Stomach smooth muscle (tissue), 2 donors: ENCODE data around the gene MAGEA9.
"Not testable (repeated sequence)": the region's sequence is repeated elsewhere in the genome, so short reads cannot be mapped to it uniquely, and the experiment has no call there.

Experiments
- H3K27ac ChIP-seq: one replicate; pipeline ENCODE4 v1.7.0; 2013; ENCODE audit warnings: mild to moderate bottlenecking, low read length, inconsistent platforms
- H3K27me3 ChIP-seq, 2 donors: one replicate each; pipeline ENCODE4 v1.7.0; 2013; ENCODE audit warnings: low read length in 2 of 2; ENCODE audit not compliant: insufficient read depth in 2 of 2, control insufficient read depth in 1 of 2
- H3K36me3 ChIP-seq, 2 donors: one replicate each; pipeline ENCODE4 v1.7.0; 2013; ENCODE audit warnings: low read length in 2 of 2; ENCODE audit not compliant: control insufficient read depth in 2 of 2, insufficient read depth in 2 of 2
- H3K4me1 ChIP-seq: one replicate; pipeline ENCODE4 v1.7.0; 2013; ENCODE audit warnings: low read length; ENCODE audit not compliant: control insufficient read depth, insufficient read depth
- H3K4me3 ChIP-seq, 2 donors: one replicate each; pipeline ENCODE4 v1.7.0; 2013; ENCODE audit warnings: low read length in 2 of 2
- H3K9ac ChIP-seq, 2 donors: one replicate each; pipeline ENCODE4 v1.7.0; 2013; ENCODE audit warnings: low read length in 2 of 2, mild to moderate bottlenecking in 1 of 2
- H3K9me3 ChIP-seq, 2 donors: one replicate each; pipeline ENCODE4 v1.7.0; 2013; ENCODE audit warnings: low read length in 2 of 2; ENCODE audit not compliant: control insufficient read depth in 2 of 2
- donor health status: healthy.
- donor health status: Pancreatic carcinoma.

The MAGEA9 gene

DNA sequence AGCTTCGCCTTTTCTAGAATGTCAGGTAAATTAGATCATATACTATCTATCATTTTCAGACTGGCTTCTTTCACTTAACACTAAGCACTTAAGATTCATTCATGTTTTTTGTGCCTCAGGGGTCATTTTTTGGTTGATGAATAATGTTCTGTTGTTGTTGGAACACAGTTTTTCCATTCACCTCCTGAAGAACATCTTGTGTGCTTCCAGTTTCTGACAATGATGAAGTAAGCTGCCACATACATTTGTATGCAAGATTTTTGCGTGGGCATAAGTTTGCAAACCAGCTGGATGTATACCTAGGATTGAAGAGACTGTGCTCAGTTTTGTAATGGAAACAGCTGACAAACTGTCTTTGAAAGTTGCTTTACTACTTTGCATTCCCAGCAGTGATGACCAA is 37.6 kb downstream of the MAGEA9 start:
- H3K27ac ChIP-seq = no peak overlapping the region
- H3K9ac ChIP-seq = no peak overlapping the region
- H3K9me3 ChIP-seq = no peaks in the 10 kb centered on the region
- no peaks in the 10 kb centered on the region for H3K4me1 ChIP-seq
- H3K27me3 ChIP-seq = no peaks in the 10 kb centered on the region
- no peaks in the 10 kb centered on the region for H3K36me3 ChIP-seq
- H3K4me3 ChIP-seq = no peak overlapping the region

DNA sequence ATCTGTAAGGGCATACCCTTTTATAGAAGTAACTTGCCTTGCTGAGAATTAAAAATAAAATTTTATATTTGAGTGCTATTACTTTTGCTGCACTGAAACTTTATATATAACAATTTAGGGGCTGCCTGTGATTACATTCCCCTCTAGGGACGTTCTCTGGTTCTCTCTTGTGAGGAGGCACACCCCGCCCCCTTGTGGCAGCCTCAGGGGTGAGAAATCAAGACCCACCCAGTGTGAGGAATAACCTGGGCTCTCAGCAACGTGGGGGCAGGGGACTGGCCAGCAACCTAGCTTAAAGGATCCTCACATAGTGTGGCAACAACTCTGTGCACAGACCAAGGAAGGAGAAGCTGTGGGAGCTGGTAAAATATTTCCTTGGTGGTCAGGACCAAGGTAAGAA is 43.7 kb downstream of the MAGEA9 start:
- Histone ChIP-seq H3K9me3 (no peaks in the 10 kb centered on the region), H3K4me1 (no peaks in the 10 kb centered on the region), H3K27me3 (no peaks in the 10 kb centered on the region), H3K4me3 (no peak overlapping the region), H3K27ac (no peak overlapping the region), H3K36me3 (no peaks in the 10 kb centered on the region), H3K9ac (no peak overlapping the region)

DNA sequence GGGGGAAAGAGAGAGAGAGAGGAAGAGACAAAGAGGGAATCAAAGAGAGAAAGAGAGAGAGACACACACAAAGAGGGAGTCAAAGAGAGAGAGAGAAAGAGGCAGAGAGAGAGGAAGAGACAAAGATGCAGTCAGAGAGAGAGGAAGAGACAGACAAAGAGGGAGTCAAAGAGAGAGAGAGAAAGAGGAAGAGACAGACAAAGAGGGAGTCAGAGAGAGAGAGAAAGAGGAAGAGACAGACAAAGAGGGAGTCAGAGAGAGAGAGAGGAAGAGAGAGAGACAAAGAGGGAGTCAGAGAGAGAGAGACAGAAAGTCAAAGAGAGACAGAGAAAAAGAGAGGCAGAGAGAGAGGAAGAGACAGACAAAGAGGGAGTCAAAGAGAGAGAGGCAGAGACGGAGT is 45.5 kb downstream of the MAGEA9 start:
- no peak overlapping the region for H3K9ac ChIP-seq
- no peaks in the 10 kb centered on the region for H3K36me3 ChIP-seq
- no peak overlapping the region for H3K4me3 ChIP-seq
- no peaks in the 10 kb centered on the region for H3K27me3 ChIP-seq
- H3K4me1 ChIP-seq = no peaks in the 10 kb centered on the region
- no peaks in the 10 kb centered on the region for H3K9me3 ChIP-seq
- H3K27ac ChIP-seq = no peak overlapping the region

DNA sequence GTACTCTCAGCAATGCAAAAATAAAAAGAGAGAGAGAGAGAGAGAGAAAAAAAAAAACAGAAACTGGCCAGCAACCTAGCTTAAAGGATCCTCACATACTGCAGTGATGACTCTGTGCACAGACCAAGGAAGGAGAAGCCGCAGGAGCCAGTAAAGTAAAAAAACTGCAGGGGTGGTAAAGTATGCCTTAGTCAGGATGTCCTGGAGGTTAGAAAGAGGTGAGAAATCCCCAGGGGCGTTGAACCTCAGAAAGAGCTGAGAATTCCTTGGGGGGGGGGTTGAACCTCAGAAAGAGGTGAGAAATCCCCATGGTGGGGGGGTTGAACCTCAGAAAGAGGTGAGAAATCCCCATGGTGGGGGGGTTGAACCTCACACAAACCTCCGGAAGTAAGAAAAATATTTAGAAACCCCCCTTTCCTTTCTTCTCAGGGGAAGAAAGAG is 48.0 kb downstream of the MAGEA9 start:
- H3K36me3 ChIP-seq = no peaks in the 10 kb centered on the region
- H3K9ac ChIP-seq = peak overlapping the region in 1 of 2 donors; percentile 61
- H3K9me3 ChIP-seq = no peaks in the 10 kb centered on the region
- H3K27me3 ChIP-seq = no peaks in the 10 kb centered on the region
- peak overlapping the region; percentile 53 for H3K27ac ChIP-seq
- no peaks in the 10 kb centered on the region for H3K4me1 ChIP-seq
- H3K4me3 ChIP-seq = peak overlapping the region in 1 of 2 donors; percentile 66

DNA sequence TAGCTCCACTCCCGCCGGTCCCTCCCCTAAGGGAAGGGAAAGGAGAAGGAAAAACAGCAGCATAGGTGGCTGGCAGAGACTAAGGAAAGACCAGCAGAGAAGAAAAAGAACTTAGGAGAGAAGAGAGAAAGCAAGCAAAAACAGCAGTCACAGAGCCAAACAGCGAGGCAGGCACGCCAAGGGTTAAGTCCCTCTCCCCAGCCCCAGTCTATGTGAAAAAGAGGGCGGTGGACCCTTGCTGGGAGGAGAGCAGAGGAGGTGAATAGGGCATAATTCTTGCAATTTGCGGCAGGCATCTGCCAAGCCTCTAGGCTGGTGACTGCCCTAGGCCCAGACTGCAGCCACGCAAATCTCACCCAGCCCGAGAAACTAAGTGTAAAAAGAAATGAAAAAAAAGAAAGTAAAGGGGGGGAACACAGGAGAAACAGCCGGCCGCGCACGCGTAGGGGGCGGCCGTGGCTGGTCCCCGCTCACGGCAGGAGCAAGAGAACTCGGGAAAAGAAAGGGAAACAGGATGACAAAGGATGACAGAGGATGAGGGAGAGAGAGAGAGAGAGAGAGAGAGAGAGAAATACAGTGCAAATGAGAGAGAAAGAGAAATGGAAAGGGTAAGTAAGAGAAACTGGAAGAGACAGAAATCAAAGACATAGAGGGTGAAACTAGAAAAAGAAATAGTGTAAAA is 48.6 kb downstream of the MAGEA9 start:
- H3K27me3 ChIP-seq = no peaks in the 10 kb centered on the region
- H3K36me3 ChIP-seq = no peaks in the 10 kb centered on the region
- no peaks in the 10 kb centered on the region for H3K9me3 ChIP-seq
- H3K4me1 ChIP-seq = no peaks in the 10 kb centered on the region
- peak overlapping the region; percentile 53 for H3K27ac ChIP-seq
- peak overlapping the region; percentile 50 to 66 for H3K4me3 ChIP-seq
- H3K9ac ChIP-seq = peak overlapping the region; percentile 60 to 61

DNA sequence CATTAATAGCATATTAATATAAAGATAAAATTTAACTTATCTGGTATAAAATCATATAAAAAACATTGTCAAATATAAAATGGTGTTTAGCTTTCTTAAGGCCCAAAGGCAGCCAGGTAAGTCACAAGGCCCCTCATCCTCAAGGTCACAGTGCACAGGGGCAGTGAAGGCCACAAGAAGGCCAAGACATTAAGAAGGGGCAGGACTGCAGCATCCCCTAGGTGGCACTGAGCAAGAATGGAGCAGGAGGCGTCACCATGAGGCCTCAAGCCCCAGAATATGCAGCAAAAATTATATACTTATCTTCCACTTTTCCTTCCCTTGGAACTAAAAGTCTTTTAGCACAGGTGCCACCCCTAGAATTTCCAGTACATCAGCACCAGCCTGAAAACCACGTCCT is 49.7 kb downstream of the MAGEA9 start:
- Histone ChIP-seq H3K9me3 (no peaks in the 10 kb centered on the region), H3K4me1 (no peaks in the 10 kb centered on the region), H3K27me3 (no peaks in the 10 kb centered on the region), H3K27ac (no peak overlapping the region), H3K4me3 (no peak overlapping the region), H3K36me3 (no peaks in the 10 kb centered on the region), H3K9ac (no peak overlapping the region)

DNA sequence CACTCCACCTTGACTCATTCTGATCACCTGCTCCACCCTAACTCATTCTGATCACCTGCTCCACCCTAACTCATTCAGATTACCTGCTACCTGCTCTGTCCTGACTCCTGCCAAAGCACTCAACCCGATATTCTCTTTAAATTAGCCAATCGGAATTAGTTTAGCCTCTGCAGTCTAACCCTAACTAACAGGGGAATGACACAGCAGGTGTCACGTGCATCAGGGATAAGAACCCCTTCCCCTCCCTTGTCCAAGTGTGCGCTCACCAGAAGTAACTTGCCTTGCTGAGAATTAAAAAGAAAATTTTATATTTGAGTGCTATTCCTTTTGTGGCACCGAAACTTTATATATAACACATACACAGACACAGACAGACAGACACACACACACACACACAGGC is 55.0 kb downstream of the MAGEA9 start:
- not testable (repeated sequence) for H3K4me1 ChIP-seq, H3K9ac ChIP-seq, H3K9me3 ChIP-seq, H3K27ac ChIP-seq, H3K4me3 ChIP-seq, H3K27me3 ChIP-seq, H3K36me3 ChIP-seq

DNA sequence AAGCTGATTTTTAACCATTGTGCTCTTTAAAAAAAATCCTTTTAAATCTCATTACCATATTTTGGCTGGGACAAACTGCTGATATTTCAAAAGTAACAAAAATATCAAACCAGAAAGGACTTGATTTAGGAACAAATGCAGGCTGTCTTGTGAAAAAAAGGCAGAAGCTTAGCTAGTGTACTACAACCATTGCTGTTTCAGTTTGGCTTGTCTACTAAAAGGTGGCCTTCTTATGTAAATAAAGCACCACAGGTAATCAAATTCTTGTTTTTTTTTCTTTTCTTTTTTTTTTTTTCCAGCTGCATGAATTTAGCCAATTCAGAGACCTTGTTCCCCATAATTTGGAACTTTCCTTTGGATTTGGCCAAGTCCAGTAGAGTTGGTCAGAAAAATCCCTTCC is 55.4 kb downstream of the MAGEA9 start:
- Histone ChIP-seq H3K9ac (no peak overlapping the region), H3K27ac (no peak overlapping the region), H3K9me3 (no peaks in the 10 kb centered on the region), H3K4me3 (no peak overlapping the region), H3K4me1 (no peaks in the 10 kb centered on the region), H3K27me3 (no peaks in the 10 kb centered on the region), H3K36me3 (no peaks in the 10 kb centered on the region)
